Measurements from ENCODE around the gene MACO1.

Gene MACO1

DNA sequence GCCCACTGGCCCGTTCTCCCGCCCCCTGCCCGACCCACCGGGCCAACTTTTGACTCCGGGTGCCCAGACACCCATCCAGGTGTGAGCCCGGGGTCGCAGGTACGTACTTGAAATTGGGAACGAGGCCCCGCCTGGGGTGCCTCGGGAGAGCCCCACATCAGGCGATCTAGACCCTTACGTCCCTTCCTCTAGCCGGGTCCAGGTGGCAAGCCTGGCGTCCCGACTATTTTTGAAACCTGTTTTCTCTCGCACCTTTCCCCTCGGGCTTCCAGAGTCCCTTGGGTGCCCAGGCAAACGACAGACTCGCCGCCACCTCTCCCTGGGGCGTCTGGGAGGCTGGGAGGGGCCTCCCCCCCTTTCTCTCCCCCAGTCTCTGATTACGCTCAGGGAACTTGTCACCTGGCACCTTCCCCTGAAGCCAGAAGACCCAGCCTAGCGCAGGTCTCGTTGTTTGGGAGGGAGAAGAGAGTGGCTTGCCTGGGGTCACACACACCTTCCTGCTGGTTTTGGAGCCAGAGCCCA lies 113.6 kb downstream of the MACO1 start:
- peak; percentile 42 to 43 for DNase-seq

DNA sequence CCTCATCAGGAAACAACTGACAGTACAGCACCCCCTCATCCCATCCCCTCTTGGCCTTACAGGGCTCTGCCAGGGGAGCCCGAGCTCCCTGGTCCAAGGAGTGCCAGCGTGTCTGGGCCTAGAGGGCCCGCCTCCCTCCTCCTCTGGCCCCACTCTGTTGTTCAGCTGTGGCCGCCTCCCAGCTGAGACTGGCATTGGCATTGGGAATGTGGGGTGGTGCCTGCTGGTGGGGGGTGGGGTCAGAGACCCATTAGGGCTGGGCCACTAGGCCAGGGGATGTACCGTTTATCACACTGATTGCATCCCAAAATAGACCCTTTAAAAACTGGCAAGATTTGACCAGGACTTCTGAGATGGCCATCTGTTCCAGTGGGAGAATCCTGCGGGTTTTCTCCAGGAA lies 114.1 kb downstream of the MACO1 start:
- no peak for DNase-seq

DNA sequence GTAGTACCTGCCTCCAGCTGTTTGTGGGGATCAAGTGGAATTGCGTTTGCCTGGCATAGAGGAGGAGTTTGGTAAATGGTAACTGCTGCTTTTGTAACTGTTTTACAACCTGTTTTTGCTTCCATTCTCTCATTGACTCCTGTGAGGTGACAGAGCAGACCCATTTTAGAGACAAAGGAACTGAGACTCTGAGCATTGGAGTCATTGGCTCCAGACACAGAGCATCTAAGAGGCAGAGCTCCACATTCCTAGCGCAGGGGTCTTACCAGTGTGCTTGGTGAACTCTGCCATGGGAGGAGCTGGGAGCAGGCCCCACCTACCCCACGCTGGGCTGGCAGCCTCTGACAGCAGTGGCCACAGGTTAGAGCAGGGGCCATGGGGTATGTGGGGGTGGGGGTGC lies 115.1 kb downstream of the MACO1 start:
- DNase-seq = no peak

DNA sequence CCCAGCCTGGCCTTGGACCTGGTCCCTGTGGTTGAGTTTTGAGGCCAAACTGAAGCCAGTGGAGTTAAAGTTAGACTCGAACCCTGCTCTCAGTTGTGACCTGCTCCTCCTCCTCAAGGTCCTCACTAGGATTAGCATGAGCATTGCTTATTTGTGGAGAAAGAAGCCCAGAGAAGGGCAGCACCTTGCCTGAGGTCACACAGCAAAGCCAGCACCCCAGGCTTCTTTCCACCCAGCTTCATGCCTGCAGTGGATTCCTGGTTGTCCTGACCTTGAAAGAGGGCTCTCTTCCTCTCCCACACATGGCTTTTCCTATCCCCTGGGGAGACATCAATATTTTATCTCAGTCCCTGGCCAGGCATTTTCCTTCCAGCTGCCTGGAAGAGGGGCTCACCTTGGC lies 115.5 kb downstream of the MACO1 start:
- DNase-seq = no peak

DNA sequence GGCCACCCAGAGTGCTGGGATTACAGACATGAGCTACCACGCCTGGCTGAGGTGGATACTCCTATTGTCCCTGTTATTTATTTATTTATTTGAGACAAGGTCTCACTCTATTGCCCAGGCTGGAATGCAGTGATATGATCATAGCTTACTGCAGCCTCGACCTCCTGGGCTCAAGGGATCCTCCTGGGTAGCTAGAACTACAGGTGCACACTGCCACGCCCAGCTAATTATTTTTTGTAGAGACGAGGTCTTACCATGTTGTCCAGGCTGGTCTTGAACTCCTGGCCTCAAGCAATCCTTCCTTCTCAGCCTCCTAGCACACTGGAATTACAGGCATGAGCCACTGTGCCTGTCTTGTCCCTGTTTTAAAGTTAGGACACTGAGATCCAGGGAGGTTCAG lies 117.9 kb downstream of the MACO1 start:
- no peak for DNase-seq

DNA sequence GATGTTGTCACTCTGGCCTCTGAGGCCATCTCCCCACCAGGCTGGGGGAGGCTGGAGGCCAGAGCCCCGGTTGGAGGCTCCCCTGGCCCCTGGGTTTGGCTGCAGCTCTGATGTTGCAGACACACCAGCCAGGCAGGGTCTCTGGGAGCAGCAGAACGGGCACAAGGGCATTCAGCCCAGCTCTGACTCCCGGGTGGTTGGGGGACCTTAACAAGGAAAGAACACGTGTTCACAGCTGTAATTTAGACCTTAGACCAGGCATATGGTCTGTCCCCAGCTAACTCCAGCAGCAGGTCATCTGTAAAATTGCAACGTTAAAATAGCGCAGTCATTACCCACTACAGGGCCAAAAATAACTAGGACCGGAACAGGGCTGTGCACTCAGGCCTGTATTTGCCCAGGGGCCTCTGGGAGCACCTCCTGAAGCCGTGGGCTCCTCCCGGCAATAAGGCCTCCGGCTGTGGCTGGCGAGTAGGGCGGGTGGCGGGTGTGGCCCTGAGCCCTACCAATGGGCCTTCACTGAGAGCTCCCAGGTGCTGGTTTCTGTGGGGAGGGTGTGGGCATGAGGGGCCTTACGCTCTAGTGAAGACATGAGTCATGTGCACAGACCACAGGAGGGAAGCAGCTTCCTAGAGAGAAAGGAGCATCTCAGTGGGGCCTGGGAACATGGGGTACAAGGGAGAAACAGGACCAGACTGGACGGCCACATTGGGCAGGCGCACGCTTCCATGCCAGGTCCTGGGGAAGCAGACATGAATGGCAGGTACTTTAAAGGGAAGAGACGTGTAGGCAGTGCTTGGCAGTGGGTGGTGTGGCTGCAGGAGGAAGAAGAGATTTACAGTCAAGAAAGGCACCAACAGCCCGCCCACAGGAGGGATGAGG lies 118.8 kb downstream of the MACO1 start:
- DNase-seq = peak; percentile 85 to 86

Data from activated T-cell treated with anti-CD3 and anti-CD28 coated beads, Interleukin-2, amount 50 U/mL, for 48 hours (primary cell).